Stimulated activated CD4-positive, alpha-beta T cell treated with anti-CD3 and anti-CD28 coated beads, Interleukin-12 subunit alpha, Interleukin-12 subunit beta, amount 100 ng/mL, for 4 hours (primary cell): ENCODE measurements around the gene RGS19.
"Not testable (repeated sequence)": the region's sequence is repeated elsewhere in the genome, so short reads cannot be mapped to it uniquely, and the experiment has no call there.

Source experiments
- DNase-seq: peaks from one replicate; pipeline ENCODE4 v3.0.0-alpha.2; 2020

RGS19 gene

GRCh38 chr20:64092258-64093012, 13.1 kb upstream of the RGS19 start:
- DNase-seq, result no peak

- DNase-seq, result no peak
Observed at GRCh38 chr20:64091770-64092169, 12.5 kb upstream of the RGS19 start.

GRCh38 chr20:64091340-64091739, 12.0 kb upstream of the RGS19 start:
- DNase-seq, result no peak

GRCh38 chr20:64090165-64090564, 10.8 kb upstream of the RGS19 start:
- no peak for DNase-seq

- DNase-seq, result not testable (repeated sequence)
Observed at GRCh38 chr20:64088586-64088985, 9.3 kb upstream of the RGS19 start.

- not testable (repeated sequence) for DNase-seq
Observed at GRCh38 chr20:64087226-64087825, 8.0 kb upstream of the RGS19 start.

- DNase-seq, result no peak
Observed at GRCh38 chr20:64086801-64087200, 7.5 kb upstream of the RGS19 start.

- no peak for DNase-seq
Observed at GRCh38 chr20:64084685-64085152, 5.4 kb upstream of the RGS19 start.

- no peak for DNase-seq
Observed at GRCh38 chr20:64083804-64084684, 4.7 kb upstream of the RGS19 start, which contains the start of gene LKAAEAR1. TSS of gene LKAAEAR1 (minus strand) at chr20:64084398. CDS start at chr20:64084219, 179 bp downstream.

- DNase-seq, result peak; percentile 69
Observed at GRCh38 chr20:64083378-64083803, 4.1 kb upstream of the RGS19 start.

- DNase-seq, result no peak
Observed at GRCh38 chr20:64082820-64083377, 3.6 kb upstream of the RGS19 start.

- no peak for DNase-seq
Observed at GRCh38 chr20:64082126-64082731, 2.9 kb upstream of the RGS19 start.

- no peak for DNase-seq
Observed at GRCh38 chr20:64081624-64081964, 2.3 kb upstream of the RGS19 start.

GRCh38 chr20:64080813-64081623, 1.7 kb upstream of the RGS19 start:
- DNase-seq, result no peak

- no peak for DNase-seq
Observed at GRCh38 chr20:64080013-64080812, 895 bp upstream of the RGS19 start, which contains the start of gene OPRL1. TSS of gene OPRL1 (plus strand) at chr20:64080082. CDS start at chr20:64092721, 12,639 bp downstream.

GRCh38 chr20:64078934-64079272, 415 bp downstream of the RGS19 start:
- no peak for DNase-seq

GRCh38 chr20:64077876-64078551, 1.3 kb downstream of the RGS19 start:
- DNase-seq, result no peak

- no peak for DNase-seq
Observed at GRCh38 chr20:64077541-64077875, 1.8 kb downstream of the RGS19 start.

GRCh38 chr20:64077094-64077493, 2.2 kb downstream of the RGS19 start:
- DNase-seq, result no peak
